ENCODE measurements around the gene GLI3. TPM values are rescaled to one million over a fixed set of nuclear protein-coding genes. Genes with fewer than 3 reads are reported as not detected.

GLI3 gene
- total RNA-seq, 1 experiment from 2014 or later, result 46.2 TPM

DNA sequence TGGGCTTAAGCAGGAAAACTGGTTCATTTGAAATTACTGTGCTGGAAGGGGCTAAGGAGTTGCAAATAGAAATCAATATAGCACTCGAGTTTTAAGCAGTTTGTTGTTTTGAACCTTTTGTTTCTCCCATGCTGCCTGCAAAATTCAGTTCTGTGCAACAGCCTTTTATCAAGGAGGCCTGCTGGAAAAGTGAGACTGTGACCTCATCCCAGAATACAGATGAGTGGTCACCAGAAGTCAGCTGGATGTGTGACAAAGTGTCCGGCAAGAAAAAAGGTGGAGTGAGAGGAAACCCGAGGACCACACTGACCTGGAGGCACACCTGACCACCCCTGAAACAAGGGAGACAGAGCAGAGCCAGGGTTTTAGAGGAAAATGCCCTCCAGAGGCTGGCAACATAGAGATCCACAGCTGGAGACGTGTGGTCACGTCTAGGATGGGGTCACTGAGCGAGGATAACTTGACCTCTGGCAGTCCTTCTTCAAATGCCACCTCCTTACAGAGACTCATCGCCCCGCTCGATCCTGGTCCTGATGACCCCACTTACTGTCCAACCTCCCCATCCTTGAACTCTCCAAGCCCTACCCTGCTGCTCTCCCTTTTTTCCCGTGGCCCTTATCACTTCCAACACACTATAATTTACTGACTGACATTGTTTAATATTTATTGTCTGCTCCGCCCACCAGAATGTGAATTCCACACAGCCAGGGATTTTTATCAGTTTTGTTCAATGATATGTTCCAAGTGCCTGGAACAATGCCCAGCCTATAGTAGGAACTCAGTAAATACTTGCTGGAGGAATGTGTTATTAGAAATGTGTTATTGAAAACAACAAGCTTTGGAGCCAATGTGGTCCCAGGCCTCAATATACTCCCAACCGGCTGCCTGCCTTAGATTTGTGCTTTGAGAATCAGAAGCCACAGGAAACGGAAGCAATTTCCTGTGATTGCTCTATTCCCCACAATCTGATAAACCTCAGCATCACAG is 243.8 kb downstream of the GLI3 start (continued):
- TF ChIP-seq, protein P1, sequence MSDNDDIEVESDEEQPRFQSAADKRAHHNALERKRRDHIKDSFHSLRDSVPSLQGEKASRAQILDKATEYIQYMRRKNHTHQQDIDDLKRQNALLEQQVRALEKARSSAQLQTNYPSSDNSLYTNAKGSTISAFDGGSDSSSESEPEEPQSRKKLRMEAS (CRISPR knock-in tag; IDR thresholded peaks at IDR 0.05), result no peak
- no peak for TF ChIP-seq GRHL2 (CRISPR knock-in tag; IDR thresholded peaks at IDR 0.05; ENCODE audit: insufficient replicate concordance, severe bottlenecking)
- TF ChIP-seq TEAD1 (CRISPR knock-in tag; IDR thresholded peaks at IDR 0.05), result no peak
- TF ChIP-seq, protein P2, sequence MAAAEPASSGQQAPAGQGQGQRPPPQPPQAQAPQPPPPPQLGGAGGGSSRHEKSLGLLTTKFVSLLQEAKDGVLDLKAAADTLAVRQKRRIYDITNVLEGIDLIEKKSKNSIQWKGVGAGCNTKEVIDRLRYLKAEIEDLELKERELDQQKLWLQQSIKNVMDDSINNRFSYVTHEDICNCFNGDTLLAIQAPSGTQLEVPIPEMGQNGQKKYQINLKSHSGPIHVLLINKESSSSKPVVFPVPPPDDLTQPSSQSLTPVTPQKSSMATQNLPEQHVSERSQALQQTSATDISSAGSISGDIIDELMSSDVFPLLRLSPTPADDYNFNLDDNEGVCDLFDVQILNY (CRISPR knock-in tag; IDR thresholded peaks at IDR 0.05), result no peak
- no peak for TF ChIP-seq CREM (CRISPR knock-in tag; IDR thresholded peaks at IDR 0.05)
- TF ChIP-seq HMGA2 (CRISPR knock-in tag; IDR thresholded peaks at IDR 0.05), result no peak

DNA sequence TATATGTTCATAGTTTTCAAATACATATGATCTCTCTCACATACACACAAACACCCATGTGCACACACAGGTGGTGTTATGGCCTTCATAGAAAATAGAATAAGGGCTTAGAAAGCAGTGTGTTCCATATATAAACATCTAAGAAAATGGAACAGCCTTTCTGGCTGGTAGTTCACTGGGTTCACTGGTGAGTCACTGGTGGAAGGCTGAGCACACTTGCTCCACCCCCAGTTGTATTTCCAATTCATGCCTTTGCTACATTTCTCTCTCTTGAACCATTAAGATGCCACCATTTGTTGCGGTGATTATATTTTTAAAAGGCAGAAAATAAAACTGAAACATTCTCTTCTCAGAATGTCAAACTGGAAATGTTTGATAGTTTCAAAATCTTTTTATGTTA is 252.1 kb downstream of the GLI3 start:
- Mint-ChIP-seq H3K27ac (no peak overlapping the region), H3K27me3 (ENCODE audit: low read depth) (no peaks in the 10 kb centered on the region), H3K4me1 (peaks cover 10% of the 10 kb centered on the region), H3K36me3 (no peaks in the 10 kb centered on the region), H3K9me3 (no peaks in the 10 kb centered on the region), H3K4me3 (no peak overlapping the region)
- ChIA-PET POLR2A (no interaction called here), CTCF (no interaction called here)
- ATAC-seq, result no peak
- no peak for DNase-seq (ENCODE audit: low spot score)
- TF ChIP-seq, protein P3, sequence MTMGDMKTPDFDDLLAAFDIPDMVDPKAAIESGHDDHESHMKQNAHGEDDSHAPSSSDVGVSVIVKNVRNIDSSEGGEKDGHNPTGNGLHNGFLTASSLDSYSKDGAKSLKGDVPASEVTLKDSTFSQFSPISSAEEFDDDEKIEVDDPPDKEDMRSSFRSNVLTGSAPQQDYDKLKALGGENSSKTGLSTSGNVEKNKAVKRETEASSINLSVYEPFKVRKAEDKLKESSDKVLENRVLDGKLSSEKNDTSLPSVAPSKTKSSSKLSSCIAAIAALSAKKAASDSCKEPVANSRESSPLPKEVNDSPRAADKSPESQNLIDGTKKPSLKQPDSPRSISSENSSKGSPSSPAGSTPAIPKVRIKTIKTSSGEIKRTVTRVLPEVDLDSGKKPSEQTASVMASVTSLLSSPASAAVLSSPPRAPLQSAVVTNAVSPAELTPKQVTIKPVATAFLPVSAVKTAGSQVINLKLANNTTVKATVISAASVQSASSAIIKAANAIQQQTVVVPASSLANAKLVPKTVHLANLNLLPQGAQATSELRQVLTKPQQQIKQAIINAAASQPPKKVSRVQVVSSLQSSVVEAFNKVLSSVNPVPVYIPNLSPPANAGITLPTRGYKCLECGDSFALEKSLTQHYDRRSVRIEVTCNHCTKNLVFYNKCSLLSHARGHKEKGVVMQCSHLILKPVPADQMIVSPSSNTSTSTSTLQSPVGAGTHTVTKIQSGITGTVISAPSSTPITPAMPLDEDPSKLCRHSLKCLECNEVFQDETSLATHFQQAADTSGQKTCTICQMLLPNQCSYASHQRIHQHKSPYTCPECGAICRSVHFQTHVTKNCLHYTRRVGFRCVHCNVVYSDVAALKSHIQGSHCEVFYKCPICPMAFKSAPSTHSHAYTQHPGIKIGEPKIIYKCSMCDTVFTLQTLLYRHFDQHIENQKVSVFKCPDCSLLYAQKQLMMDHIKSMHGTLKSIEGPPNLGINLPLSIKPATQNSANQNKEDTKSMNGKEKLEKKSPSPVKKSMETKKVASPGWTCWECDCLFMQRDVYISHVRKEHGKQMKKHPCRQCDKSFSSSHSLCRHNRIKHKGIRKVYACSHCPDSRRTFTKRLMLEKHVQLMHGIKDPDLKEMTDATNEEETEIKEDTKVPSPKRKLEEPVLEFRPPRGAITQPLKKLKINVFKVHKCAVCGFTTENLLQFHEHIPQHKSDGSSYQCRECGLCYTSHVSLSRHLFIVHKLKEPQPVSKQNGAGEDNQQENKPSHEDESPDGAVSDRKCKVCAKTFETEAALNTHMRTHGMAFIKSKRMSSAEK (CRISPR knock-in tag; IDR thresholded peaks at IDR 0.05; ENCODE audit: borderline replicate concordance), result no peak
- TF ChIP-seq, protein P4, sequence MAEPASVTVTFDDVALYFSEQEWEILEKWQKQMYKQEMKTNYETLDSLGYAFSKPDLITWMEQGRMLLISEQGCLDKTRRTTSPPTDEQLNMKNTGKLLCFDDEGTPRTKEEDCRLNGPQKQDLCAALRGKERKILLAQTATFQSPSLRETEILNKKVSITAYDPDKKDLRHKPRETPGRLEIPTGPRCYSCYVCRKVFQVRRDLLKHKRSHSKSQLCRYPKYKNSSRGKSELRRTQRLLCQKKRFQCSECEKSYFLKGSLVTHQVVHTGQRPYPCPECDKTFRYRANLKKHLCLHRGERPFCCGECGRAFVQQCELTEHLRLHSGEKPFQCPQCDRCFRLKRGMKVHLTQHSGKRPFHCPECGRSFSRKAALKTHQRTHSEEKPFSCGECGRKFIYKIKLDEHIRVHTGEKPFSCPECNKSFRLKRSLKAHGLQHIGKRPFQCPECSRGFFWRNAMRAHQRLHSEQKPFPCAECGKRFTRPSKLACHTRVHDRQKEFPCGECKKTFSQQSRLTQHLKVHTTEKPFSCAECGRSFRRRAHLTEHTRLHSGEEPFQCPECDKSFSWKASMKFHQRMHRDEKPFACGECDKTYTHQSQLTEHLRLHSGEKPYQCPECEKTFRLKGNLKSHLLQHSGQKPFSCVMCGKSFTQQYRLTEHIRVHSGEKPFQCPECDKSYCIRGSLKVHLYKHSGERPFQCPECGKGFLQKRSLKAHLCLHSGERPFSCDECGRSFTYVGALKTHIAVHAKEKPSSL (CRISPR knock-in tag; conservative IDR thresholded peaks at IDR 0.05), result no peak
- TF ChIP-seq ZNF396 (CRISPR knock-in tag; IDR thresholded peaks at IDR 0.05; ENCODE audit: borderline replicate concordance) (no peak), ZNF138 (CRISPR knock-in tag; conservative IDR thresholded peaks at IDR 0.05) (no peak), FOXK1 (CRISPR knock-in tag; IDR thresholded peaks at IDR 0.05) (no peak)
- TF ChIP-seq, protein P5, sequence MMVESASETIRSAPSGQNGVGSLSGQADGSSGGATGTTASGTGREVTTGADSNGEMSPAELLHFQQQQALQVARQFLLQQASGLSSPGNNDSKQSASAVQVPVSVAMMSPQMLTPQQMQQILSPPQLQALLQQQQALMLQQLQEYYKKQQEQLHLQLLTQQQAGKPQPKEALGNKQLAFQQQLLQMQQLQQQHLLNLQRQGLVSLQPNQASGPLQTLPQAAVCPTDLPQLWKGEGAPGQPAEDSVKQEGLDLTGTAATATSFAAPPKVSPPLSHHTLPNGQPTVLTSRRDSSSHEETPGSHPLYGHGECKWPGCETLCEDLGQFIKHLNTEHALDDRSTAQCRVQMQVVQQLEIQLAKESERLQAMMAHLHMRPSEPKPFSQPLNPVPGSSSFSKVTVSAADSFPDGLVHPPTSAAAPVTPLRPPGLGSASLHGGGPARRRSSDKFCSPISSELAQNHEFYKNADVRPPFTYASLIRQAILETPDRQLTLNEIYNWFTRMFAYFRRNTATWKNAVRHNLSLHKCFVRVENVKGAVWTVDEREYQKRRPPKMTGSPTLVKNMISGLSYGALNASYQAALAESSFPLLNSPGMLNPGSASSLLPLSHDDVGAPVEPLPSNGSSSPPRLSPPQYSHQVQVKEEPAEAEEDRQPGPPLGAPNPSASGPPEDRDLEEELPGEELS (CRISPR knock-in tag; IDR thresholded peaks at IDR 0.05), result no peak
- TF ChIP-seq, protein P6, sequence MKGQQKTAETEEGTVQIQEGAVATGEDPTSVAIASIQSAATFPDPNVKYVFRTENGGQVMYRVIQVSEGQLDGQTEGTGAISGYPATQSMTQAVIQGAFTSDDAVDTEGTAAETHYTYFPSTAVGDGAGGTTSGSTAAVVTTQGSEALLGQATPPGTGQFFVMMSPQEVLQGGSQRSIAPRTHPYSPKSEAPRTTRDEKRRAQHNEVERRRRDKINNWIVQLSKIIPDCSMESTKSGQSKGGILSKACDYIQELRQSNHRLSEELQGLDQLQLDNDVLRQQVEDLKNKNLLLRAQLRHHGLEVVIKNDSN (CRISPR knock-in tag; IDR thresholded peaks at IDR 0.05), result no peak
- TF ChIP-seq, protein P7, sequence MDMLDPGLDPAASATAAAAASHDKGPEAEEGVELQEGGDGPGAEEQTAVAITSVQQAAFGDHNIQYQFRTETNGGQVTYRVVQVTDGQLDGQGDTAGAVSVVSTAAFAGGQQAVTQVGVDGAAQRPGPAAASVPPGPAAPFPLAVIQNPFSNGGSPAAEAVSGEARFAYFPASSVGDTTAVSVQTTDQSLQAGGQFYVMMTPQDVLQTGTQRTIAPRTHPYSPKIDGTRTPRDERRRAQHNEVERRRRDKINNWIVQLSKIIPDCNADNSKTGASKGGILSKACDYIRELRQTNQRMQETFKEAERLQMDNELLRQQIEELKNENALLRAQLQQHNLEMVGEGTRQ (CRISPR knock-in tag; IDR thresholded peaks at IDR 0.05), result no peak
- TF ChIP-seq, protein P8, sequence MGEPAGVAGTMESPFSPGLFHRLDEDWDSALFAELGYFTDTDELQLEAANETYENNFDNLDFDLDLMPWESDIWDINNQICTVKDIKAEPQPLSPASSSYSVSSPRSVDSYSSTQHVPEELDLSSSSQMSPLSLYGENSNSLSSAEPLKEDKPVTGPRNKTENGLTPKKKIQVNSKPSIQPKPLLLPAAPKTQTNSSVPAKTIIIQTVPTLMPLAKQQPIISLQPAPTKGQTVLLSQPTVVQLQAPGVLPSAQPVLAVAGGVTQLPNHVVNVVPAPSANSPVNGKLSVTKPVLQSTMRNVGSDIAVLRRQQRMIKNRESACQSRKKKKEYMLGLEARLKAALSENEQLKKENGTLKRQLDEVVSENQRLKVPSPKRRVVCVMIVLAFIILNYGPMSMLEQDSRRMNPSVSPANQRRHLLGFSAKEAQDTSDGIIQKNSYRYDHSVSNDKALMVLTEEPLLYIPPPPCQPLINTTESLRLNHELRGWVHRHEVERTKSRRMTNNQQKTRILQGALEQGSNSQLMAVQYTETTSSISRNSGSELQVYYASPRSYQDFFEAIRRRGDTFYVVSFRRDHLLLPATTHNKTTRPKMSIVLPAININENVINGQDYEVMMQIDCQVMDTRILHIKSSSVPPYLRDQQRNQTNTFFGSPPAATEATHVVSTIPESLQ (CRISPR knock-in tag; IDR thresholded peaks at IDR 0.05), result no peak

All from WTC11 (cell line).